Caco-2 (cell line): ENCODE data around the gene SEPTIN2. TPM values are rescaled to one million over a fixed set of nuclear protein-coding genes. Genes with fewer than 3 reads are reported as not detected.
"Not testable (repeated sequence)": the region's sequence is repeated elsewhere in the genome, so short reads cannot be mapped to it uniquely, and the experiment has no call there.

Experiments used
- BruUV-seq: library from RNA; stranded (reverse); fragments of 400-500 nt; replicated peaks from 2 replicates; lab custom pipeline; 2021; lab: Mats Ljungman, UMichigan
- CTCF ChIA-PET: fragments of 300-600 bp; sonication (Branson Sonifier 250); formaldehyde crosslinking; loops from one replicate; lab custom pipeline; 2022; ENCODE audit warnings: antibody characterized with exemption; lab: Charles Lee
- POLR2A ChIA-PET: fragments of 300-600 bp; sonication (Branson Sonifier 250); formaldehyde crosslinking; loops from one replicate; lab custom pipeline; 2022; ENCODE audit warnings: antibody characterized with exemption; lab: Charles Lee
- DNase-seq, 2 experiments: peaks; one replicate each; pipeline versions ENCODE4 v3.0.0 to v3.0.0-alpha.2; 2020 to 2022
- H3K27me3 ChIP-seq: replicated peaks from 2 replicates; pipeline ENCODE4 v1.6.0; 2011; ENCODE audit warnings: low read length; ENCODE audit not compliant: control insufficient read depth, insufficient read depth
- H3K36me3 ChIP-seq: 2 replicates; pipeline ENCODE4 v1.5.1; 2011; ENCODE audit warnings: low read length; ENCODE audit not compliant: control insufficient read depth, insufficient read depth
- H3K4me1 ChIP-seq: fragments of 250-450 bp; sonication (Bioruptor Pico); 2 replicates; pipeline ENCODE4 v1.5.1; 2020; ENCODE audit warnings: mild to moderate bottlenecking
- H3K4me3 ChIP-seq: 2 replicates; pipeline ENCODE4 v1.5.1; 2011; ENCODE audit warnings: low read depth, mild to moderate bottlenecking, control low read depth, low read length
- H3K9me3 ChIP-seq: fragments of 250-450 bp; sonication (Bioruptor Pico); 2 replicates; pipeline ENCODE4 v1.5.1; 2020; ENCODE audit warnings: mild to moderate bottlenecking, moderate library complexity
- H3K27ac Mint-ChIP-seq: one replicate; pipeline ENCODE4 v1.8.0; 2022; ENCODE audit warnings: mixed read lengths; ENCODE audit not compliant: unreplicated experiment
- H3K27me3 Mint-ChIP-seq: one replicate; pipeline ENCODE4 v1.8.0; 2022; ENCODE audit warnings: mixed read lengths; ENCODE audit not compliant: insufficient read depth, unreplicated experiment
- H3K36me3 Mint-ChIP-seq: one replicate; pipeline ENCODE4 v1.8.0; 2022; ENCODE audit warnings: mild to moderate bottlenecking, mixed read lengths; ENCODE audit not compliant: insufficient read depth, unreplicated experiment
- H3K4me1 Mint-ChIP-seq: one replicate; pipeline ENCODE4 v1.8.0; 2022; ENCODE audit warnings: low read depth, mixed read lengths; ENCODE audit not compliant: unreplicated experiment
- H3K4me3 Mint-ChIP-seq: one replicate; pipeline ENCODE4 v1.8.0; 2022; ENCODE audit warnings: mild to moderate bottlenecking, moderate library complexity, mixed read lengths; ENCODE audit not compliant: unreplicated experiment
- H3K9me3 Mint-ChIP-seq: one replicate; pipeline ENCODE4 v1.8.0; 2022; ENCODE audit warnings: mixed read lengths; ENCODE audit not compliant: unreplicated experiment
- CTCF ChIP-seq, 2 experiments: fragments of 200-600 bp in 1 of 2; IDR thresholded peaks; 1 replicate in 1 of 2; 2 replicates in 1 of 2; pipeline versions ENCODE4 v1.5.1 to v1.8.0; 2011 to 2022; ENCODE audit warnings: antibody characterized with exemption in 1 of 2, control low read depth in 1 of 2, inconsistent platforms in 1 of 2, low read depth in 1 of 2, low read length in 1 of 2, mild to moderate bottlenecking in 1 of 2, moderate library complexity in 1 of 2; ENCODE audit not compliant: insufficient read depth in 1 of 2, severe bottlenecking in 1 of 2, unreplicated experiment in 1 of 2
- intact Hi-C: fragments of 100-400 bp; cut with micrococcal nuclease; formaldehyde crosslinking; loops from one replicate; pipeline ENCODE4 v1.10.0; 2022; ENCODE audit not compliant: unreplicated experiment
- total RNA-seq: library from RNA; stranded (reverse); gene quantifications from 2 replicates; pipeline ENCODE4 v1.2.3, GENCODE V29; 2022

The SEPTIN2 gene
- total RNA-seq, 1 experiment from 2014 or later = 209 TPM

GRCh38 chr2:241275504-241275903, 40.2 kb upstream of the SEPTIN2 start:
- Histone ChIP-seq H3K36me3 (no peaks in the 10 kb centered on the region), H3K4me3 (no peak overlapping the region), H3K27me3 (no peaks in the 10 kb centered on the region), H3K9me3 (no peaks in the 10 kb centered on the region), H3K4me1 (peaks cover 16% of the 10 kb centered on the region; the same call in 1 of the 2 replicates)
- H3K4me3 Mint-ChIP-seq = no peak overlapping the region
- H3K27ac Mint-ChIP-seq = no peak overlapping the region
- intact Hi-C loops = no loop called here
- H3K27me3 Mint-ChIP-seq = no peaks in the 10 kb centered on the region
- TF ChIP-seq CTCF (IDR thresholded peaks at IDR 0.05; ENCODE audit: insufficient read depth in 1 of 2, low read depth in 1 of 2, low read length in 1 of 2, severe bottlenecking in 1 of 2, unreplicated experiment in 1 of 2) = no peak
- peaks cover 31% of the 10 kb centered on the region for H3K36me3 Mint-ChIP-seq
- BruUV-seq = no TSS peak
- ChIA-PET CTCF (interaction anchor here (0.7 kb wide), 1 partner anchor 232 kb away, joined by 4 read pairs; no protein-coding TSS in a partner anchor), POLR2A (no interaction called here)
- H3K9me3 Mint-ChIP-seq = peaks cover 9% of the 10 kb centered on the region
- no peak for DNase-seq
- peaks cover 49% of the 10 kb centered on the region for H3K4me1 Mint-ChIP-seq

- H3K9me3 ChIP-seq = no peaks in the 10 kb centered on the region
- intact Hi-C loops = no loop called here
- no peak overlapping the region for H3K27ac Mint-ChIP-seq
- DNase-seq = no peak
- no peaks in the 10 kb centered on the region for H3K27me3 Mint-ChIP-seq
- no peaks in the 10 kb centered on the region for H3K36me3 ChIP-seq
- H3K4me1 Mint-ChIP-seq = peaks cover 45% of the 10 kb centered on the region
- ChIA-PET POLR2A (no interaction called here), CTCF (no interaction called here)
- TF ChIP-seq CTCF (IDR thresholded peaks at IDR 0.05; ENCODE audit: insufficient read depth in 1 of 2, low read depth in 1 of 2, low read length in 1 of 2, severe bottlenecking in 1 of 2, unreplicated experiment in 1 of 2) = no peak
- no peaks in the 10 kb centered on the region for H3K27me3 ChIP-seq
- H3K4me3 ChIP-seq = no peak overlapping the region
- H3K4me3 Mint-ChIP-seq = no peak overlapping the region
- H3K9me3 Mint-ChIP-seq = peaks cover 9% of the 10 kb centered on the region
- peaks cover 13% of the 10 kb centered on the region; the same call in 1 of the 2 replicates for H3K4me1 ChIP-seq
- BruUV-seq = no TSS peak
- H3K36me3 Mint-ChIP-seq = peaks cover 27% of the 10 kb centered on the region
Measured at GRCh38 chr2:241275910-241276309, 39.8 kb upstream of the SEPTIN2 start.

GRCh38 chr2:241278306-241278705, 37.4 kb upstream of the SEPTIN2 start:
- H3K9me3 ChIP-seq, H3K4me3 ChIP-seq, H3K27me3 ChIP-seq, H3K4me1 ChIP-seq, H3K9me3 Mint-ChIP-seq, H3K4me3 Mint-ChIP-seq, CTCF ChIA-PET, intact Hi-C loops, H3K36me3 ChIP-seq, BruUV-seq, POLR2A ChIA-PET, DNase-seq, H3K27ac Mint-ChIP-seq, H3K27me3 Mint-ChIP-seq: not testable (repeated sequence)
- H3K4me1 Mint-ChIP-seq = peaks cover 44% of the 10 kb centered on the region
- peaks cover 21% of the 10 kb centered on the region for H3K36me3 Mint-ChIP-seq
